Natural killer cell (primary cell): Measurements from ENCODE around the gene ITGB5. TPM values are rescaled to one million over a fixed set of nuclear protein-coding genes. Genes with fewer than 3 reads are reported as not detected.

Source experiments
- ATAC-seq, 3 donors: fragments of 150-1000 bp in 2 of 3; fragments of 200-7000 bp in 1 of 3; cut with Tn5 transposase; 1 replicate in 1 of 3; 2 replicates in 2 of 3; pipeline ENCODE4 v1.10.0; 2021; ENCODE audit warnings: mild to moderate bottlenecking in 2 of 3, moderate library complexity in 2 of 3
- DNase-seq, 2 donors: peaks; one replicate each; pipeline versions ENCODE4 v3.0.0 to v3.0.0-alpha.2; 2013 to 2021; ENCODE audit warnings: mixed read lengths in 1 of 2
- H3K27ac ChIP-seq: one replicate; pipeline ENCODE4 v1.5.1; 2013; ENCODE audit warnings: mild to moderate bottlenecking, low read length
- H3K27me3 ChIP-seq: one replicate; pipeline ENCODE4 v1.6.1; 2013; ENCODE audit warnings: low read length; ENCODE audit not compliant: control insufficient read depth, insufficient read depth
- H3K36me3 ChIP-seq: one replicate; pipeline ENCODE4 v1.6.1; 2013; ENCODE audit warnings: low read length; ENCODE audit not compliant: control insufficient read depth, insufficient read depth
- H3K4me1 ChIP-seq: one replicate; pipeline ENCODE4 v1.6.1; 2013; ENCODE audit warnings: low read length; ENCODE audit not compliant: control insufficient read depth, insufficient read depth
- H3K4me3 ChIP-seq: one replicate; pipeline ENCODE4 v1.5.1; 2013; ENCODE audit warnings: low read length
- H3K9me3 ChIP-seq: one replicate; pipeline ENCODE4 v1.6.1; 2013; ENCODE audit warnings: low read length; ENCODE audit not compliant: control insufficient read depth, insufficient read depth
- H3K27ac Mint-ChIP-seq, 2 donors: one replicate each; pipeline ENCODE4 v1.8.0; 2022; ENCODE audit warnings: mild to moderate bottlenecking in 2 of 2, mixed read lengths in 2 of 2, moderate library complexity in 1 of 2
- H3K27me3 Mint-ChIP-seq, 2 donors: one replicate each; pipeline ENCODE4 v1.8.0; 2022; ENCODE audit warnings: low read depth in 2 of 2, mixed read lengths in 2 of 2
- H3K36me3 Mint-ChIP-seq: one replicate; pipeline ENCODE4 v1.8.0; 2022; ENCODE audit warnings: mixed read lengths
- H3K4me1 Mint-ChIP-seq, 2 donors: one replicate each; pipeline ENCODE4 v1.8.0; 2022; ENCODE audit warnings: mixed read lengths in 2 of 2
- H3K4me3 Mint-ChIP-seq: one replicate; pipeline ENCODE4 v1.8.0; 2022; ENCODE audit warnings: mild to moderate bottlenecking, moderate library complexity, mixed read lengths
- H3K9me3 Mint-ChIP-seq, 2 donors: one replicate each; pipeline ENCODE4 v1.8.0; 2022; ENCODE audit warnings: mixed read lengths in 2 of 2
- WGBS: methylation state at CpG from one replicate; pipeline ENCODE4 v1.1.7; 2013; ENCODE audit warnings: missing lambda C conversion rate; ENCODE audit not compliant: insufficient coverage; 5-methylcytosine and 5-hydroxymethylcytosine counted together
- intact Hi-C: fragments of 100-400 bp; cut with micrococcal nuclease; formaldehyde crosslinking; loops from one replicate; pipeline ENCODE4 v1.14.2; 2022
- total RNA-seq, 4 donors: library from RNA; stranded (reverse); fragments of 120-200 nt in 1 of 4; gene quantifications; one replicate each; pipeline versions ENCODE4 v1.2.3 to v1.2.4, GENCODE V29; 2013 to 2022
- TF ChIP-seq, protein P1 (sequence below): fragments of 200-600 bp; IDR thresholded peaks from one replicate; pipeline ENCODE4 v1.8.0; 2022; ENCODE audit warnings: antibody characterized with exemption

ITGB5 gene
- total RNA-seq, 3 donors from 2014 or later (not counting 1 experiment from before 2014, with no cell fraction given), result 1.0 to 8.4 (median 5.4) TPM

DNA sequence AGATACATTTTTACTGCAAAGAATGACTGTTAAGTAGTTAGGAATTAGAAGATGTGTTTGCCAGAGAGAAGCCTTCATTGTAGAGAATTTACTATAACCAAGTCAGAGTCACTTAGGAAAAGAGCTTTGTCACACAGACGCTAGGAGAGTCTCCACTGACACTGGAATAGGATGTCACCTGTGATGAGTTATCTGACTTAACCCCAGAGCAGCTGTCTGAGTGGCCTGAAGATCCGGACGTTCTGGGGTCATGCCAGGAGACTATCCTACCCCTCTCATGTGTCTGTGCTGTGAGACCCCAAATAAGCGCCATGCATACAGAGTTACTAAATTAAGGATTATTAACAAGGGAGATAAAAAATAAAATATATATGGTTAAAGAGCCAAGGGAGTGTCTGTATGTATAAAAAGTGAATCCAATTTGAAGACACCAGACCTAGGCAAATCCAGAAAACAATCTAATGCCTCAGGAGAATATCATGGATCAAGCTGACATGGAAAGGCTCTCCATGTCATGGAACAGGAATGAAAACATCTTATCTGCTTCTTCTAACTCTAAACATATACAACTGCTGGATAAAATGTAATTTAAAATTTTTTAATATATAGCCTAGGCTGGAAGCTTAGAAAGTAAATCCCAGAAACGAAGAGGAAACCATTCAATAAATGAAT is 43.5 kb downstream of the ITGB5 start:
- H3K4me3 ChIP-seq, result no peak overlapping the region
- WGBS, result 83% methylated on average over 5 of the region's 5 CpGs
- no peak for DNase-seq
- H3K4me1 Mint-ChIP-seq, result no peaks in the 10 kb centered on the region
- no peak overlapping the region for H3K4me3 Mint-ChIP-seq
- H3K9me3 Mint-ChIP-seq, result no peaks in the 10 kb centered on the region
- no peaks in the 10 kb centered on the region for H3K9me3 ChIP-seq
- intact Hi-C loops, result no loop called here
- H3K36me3 Mint-ChIP-seq, result no peaks in the 10 kb centered on the region
- ATAC-seq, result no peak
- TF ChIP-seq, protein P1, sequence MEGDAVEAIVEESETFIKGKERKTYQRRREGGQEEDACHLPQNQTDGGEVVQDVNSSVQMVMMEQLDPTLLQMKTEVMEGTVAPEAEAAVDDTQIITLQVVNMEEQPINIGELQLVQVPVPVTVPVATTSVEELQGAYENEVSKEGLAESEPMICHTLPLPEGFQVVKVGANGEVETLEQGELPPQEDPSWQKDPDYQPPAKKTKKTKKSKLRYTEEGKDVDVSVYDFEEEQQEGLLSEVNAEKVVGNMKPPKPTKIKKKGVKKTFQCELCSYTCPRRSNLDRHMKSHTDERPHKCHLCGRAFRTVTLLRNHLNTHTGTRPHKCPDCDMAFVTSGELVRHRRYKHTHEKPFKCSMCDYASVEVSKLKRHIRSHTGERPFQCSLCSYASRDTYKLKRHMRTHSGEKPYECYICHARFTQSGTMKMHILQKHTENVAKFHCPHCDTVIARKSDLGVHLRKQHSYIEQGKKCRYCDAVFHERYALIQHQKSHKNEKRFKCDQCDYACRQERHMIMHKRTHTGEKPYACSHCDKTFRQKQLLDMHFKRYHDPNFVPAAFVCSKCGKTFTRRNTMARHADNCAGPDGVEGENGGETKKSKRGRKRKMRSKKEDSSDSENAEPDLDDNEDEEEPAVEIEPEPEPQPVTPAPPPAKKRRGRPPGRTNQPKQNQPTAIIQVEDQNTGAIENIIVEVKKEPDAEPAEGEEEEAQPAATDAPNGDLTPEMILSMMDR, result no peak
- H3K27ac Mint-ChIP-seq, result no peak overlapping the region
- no peak overlapping the region for H3K27ac ChIP-seq
- H3K36me3 ChIP-seq, result no peaks in the 10 kb centered on the region
- H3K27me3 Mint-ChIP-seq, result peaks cover 8 to 16% of the 10 kb centered on the region in 2 donors
- no peaks in the 10 kb centered on the region for H3K4me1 ChIP-seq
- no peaks in the 10 kb centered on the region for H3K27me3 ChIP-seq

DNA sequence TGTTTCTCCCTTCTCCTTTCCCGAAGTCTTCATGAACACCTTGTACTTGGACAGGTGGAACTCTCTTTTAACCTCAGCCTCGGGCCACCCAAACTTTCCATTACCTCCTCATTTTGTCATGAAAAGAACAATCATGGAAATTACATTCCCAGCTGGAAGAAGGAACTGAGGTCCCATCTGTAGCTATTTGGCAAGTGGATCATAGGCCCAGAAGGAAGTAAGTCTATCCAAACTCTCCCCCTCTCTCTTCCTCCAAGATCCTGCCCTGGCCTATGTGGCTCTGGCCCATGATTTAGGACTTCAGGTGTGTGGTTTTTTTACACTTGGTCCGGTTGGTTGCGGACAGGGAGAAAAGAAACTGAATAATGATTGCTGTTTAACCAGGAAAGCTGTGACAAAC is 44.1 kb downstream of the ITGB5 start:
- no peak overlapping the region for H3K27ac ChIP-seq
- DNase-seq (no peak), ATAC-seq (no peak)
- no peaks in the 10 kb centered on the region for H3K9me3 Mint-ChIP-seq
- H3K27ac Mint-ChIP-seq, result no peak overlapping the region
- peaks cover 4 to 16% of the 10 kb centered on the region in 2 donors for H3K27me3 Mint-ChIP-seq
- no peaks in the 10 kb centered on the region for H3K36me3 Mint-ChIP-seq
- H3K27me3 ChIP-seq, result no peaks in the 10 kb centered on the region
- H3K36me3 ChIP-seq, result no peaks in the 10 kb centered on the region
- H3K9me3 ChIP-seq, result no peaks in the 10 kb centered on the region
- H3K4me1 Mint-ChIP-seq, result no peaks in the 10 kb centered on the region
- no peak overlapping the region for H3K4me3 ChIP-seq
- intact Hi-C loops, result no loop called here
- TF ChIP-seq, protein P1, result no peak
- 93% methylated on average over 2 of the region's 4 CpGs for WGBS
- no peaks in the 10 kb centered on the region for H3K4me1 ChIP-seq
- H3K4me3 Mint-ChIP-seq, result no peak overlapping the region

DNA sequence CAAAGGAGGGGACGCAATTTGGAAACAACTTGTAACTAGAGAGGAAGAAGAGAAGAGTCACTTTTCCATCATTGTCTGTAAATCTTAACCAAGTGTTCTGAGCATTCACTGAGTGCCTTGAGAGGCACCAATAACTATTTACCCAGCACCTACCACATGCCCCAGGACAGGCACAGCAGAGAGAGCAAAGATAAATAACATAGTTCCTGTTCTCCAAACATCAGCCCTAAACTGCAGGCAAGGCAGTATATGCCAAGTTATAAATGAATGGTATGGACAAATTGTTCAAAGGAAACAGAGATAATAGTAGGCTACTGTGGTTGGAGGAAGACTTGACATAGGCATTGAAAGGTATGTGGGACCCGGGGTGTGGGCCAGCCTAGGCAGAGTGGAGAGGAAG is 45.6 kb downstream of the ITGB5 start:
- Histone ChIP-seq H3K4me3 (no peak overlapping the region), H3K4me1 (peaks cover 3% of the 10 kb centered on the region), H3K36me3 (no peaks in the 10 kb centered on the region), H3K27ac (no peak overlapping the region), H3K27me3 (no peaks in the 10 kb centered on the region), H3K9me3 (no peaks in the 10 kb centered on the region)
- DNase-seq, result no peak
- Mint-ChIP-seq H3K27ac (no peak overlapping the region), H3K4me1 (no peaks in the 10 kb centered on the region), H3K27me3 (peaks cover 4 to 22% of the 10 kb centered on the region in 2 donors), H3K4me3 (no peak overlapping the region), H3K36me3 (no peaks in the 10 kb centered on the region), H3K9me3 (no peaks in the 10 kb centered on the region)
- ATAC-seq, result no peak
- whole genome bisulfite sequencing, result 85% methylated on average over 2 of the region's 2 CpGs
- intact Hi-C loops, result no loop called here
- TF ChIP-seq, protein P1, result no peak

DNA sequence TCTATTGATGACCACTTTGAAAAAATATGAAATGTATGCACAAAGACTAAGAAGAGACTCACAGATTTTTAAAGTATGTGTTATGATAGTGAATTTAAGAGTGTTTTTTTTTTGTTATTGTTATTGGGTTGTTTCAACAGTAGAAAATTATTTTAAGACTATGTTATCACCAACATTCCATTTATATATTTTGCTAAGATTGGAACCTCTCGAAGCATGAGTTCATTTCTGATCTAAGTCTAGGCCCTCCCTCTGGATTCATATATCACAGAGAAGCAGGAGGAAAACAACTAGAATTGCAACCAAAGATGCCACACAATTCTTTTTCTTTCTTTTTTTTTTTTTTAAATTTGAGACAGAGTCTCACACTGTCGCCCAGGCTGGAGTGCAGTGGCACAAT is 46.8 kb downstream of the ITGB5 start:
- Mint-ChIP-seq H3K9me3 (no peaks in the 10 kb centered on the region), H3K27me3 (peaks cover 8 to 24% of the 10 kb centered on the region in 2 donors), H3K4me1 (peaks cover 4 to 6% of the 10 kb centered on the region in 2 donors), H3K36me3 (no peaks in the 10 kb centered on the region), H3K27ac (no peak overlapping the region), H3K4me3 (no peak overlapping the region)
- Histone ChIP-seq H3K27me3 (no peaks in the 10 kb centered on the region), H3K27ac (no peak overlapping the region), H3K4me1 (peaks cover 10% of the 10 kb centered on the region), H3K9me3 (no peaks in the 10 kb centered on the region), H3K36me3 (no peaks in the 10 kb centered on the region), H3K4me3 (no peak overlapping the region)
- ATAC-seq (no peak), DNase-seq (no peak)
- 79% methylated on average over 2 of the region's 2 CpGs for WGBS
- intact Hi-C loops, result no loop called here
- TF ChIP-seq, protein P1, result no peak
